ENCODE data around the gene JUNB.

JUNB gene

GRCh38 chr19:12791345-12792050, at the start of gene JUNB:
TSS of gene JUNB (plus strand) at chr19:12791486. CDS start at chr19:12791772, 286 bp downstream.
- TF ChIP-seq CTCF (conservative IDR thresholded peaks at IDR 0.05; ENCODE audit: low read depth, low read length), result no peak
- H3K4me3 ChIP-seq (ENCODE audit: low read length), result peak within 1 kb of the TSS; percentile 76
- peak; percentile 81 for DNase-seq (ENCODE audit: low read depth)

DNA sequence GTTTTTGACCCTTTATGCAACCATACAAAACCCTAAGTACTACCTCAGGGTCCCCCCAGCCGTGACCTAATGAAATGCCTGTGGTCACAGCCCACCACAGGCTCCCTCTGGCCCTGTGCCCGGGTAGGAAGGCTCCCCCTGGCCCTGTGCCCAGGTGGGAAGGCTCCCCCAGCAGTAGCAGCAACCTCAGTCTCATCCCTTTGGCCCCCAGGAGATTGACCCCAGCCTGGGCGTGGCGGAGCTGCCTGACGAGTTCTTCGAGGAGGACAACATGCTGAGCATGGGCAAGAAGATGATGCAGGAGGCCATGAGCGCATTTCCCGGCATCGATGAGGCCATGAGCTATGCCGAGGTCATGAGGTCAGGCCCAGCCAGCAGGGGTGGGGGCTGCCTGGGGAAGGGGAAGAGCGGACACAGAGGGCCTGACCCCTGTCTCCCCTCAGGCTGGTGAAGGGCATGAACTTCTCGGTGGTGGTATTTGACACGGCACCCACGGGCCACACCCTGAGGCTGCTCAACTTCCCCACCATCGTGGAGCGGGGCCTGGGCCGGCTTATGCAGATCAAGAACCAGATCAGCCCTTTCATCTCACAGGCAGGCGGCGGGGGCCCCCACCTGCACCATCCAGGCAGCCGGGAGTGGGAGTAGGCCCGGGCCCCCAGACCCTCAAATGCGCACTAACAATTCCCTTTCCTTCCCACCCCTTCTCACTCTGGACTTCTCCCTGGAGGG, 46.0 kb upstream of the JUNB start:
- H3K4me3 ChIP-seq (ENCODE audit: low read length), result no peak overlapping the region
- no peak for DNase-seq (ENCODE audit: low read depth)
- TF ChIP-seq CTCF (conservative IDR thresholded peaks at IDR 0.05; ENCODE audit: low read depth, low read length), result no peak

DNA sequence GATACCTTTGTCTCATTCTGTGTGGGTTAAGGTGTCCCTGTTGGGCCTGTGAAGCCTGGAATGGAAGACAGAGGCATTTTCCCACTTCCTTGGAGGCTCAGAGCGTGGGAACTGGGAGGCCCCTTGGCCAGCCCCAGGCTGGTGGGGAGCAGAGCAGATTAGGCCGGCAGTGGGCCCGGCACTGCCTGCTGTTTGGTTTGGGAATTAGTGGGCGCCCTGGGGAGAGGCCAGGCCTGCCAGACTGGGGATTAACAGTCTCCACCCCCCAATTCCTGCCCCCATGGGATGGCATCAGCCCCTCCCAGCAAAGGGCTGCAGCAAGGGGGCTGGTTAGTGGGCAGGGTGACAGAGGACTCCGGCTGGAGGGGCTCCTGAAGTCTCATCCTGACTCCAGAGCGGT, 42.8 kb upstream of the JUNB start:
- no peak for TF ChIP-seq CTCF (conservative IDR thresholded peaks at IDR 0.05; ENCODE audit: low read depth, low read length)

DNA sequence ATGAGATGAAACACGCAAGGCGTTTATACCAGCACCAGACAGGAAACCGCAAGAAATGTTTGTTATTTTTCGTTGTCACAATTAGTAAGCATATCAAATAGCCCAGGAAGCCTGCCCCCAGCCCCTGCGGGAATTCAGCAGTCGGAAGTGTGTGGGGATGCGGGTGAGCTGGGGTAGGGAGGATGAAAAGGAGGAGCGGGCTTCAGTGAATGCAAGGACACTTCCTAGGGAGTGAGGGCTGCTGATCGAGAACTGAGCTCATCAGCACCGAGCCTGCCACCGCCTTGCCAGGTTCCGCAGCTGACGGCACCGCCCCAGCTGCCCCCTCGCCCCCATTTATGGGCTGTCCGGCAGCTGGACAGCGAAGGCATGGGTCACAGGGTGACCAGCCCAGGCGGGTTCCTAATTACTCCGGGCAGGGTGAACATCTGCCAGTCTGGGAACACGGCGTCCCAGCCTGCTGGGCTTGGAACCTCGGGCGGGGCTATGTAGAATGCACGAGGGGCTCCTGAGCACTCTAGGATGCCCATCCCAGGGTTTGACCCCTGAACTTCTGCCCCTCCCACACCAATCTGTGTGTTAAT, 41.3 kb upstream of the JUNB start:
- no peak overlapping the region for H3K4me3 ChIP-seq (ENCODE audit: low read length)
- no peak for DNase-seq (ENCODE audit: low read depth)
- TF ChIP-seq CTCF (conservative IDR thresholded peaks at IDR 0.05; ENCODE audit: low read depth, low read length), result no peak

More for the DNA sequence above, 42.8 kb upstream of the JUNB start:
- no peak overlapping the region for H3K4me3 ChIP-seq (ENCODE audit: low read length)
- no peak for DNase-seq (ENCODE audit: low read depth)

GRCh38 chr19:12750851-12751250, 40.4 kb upstream of the JUNB start:
- TF ChIP-seq CTCF (conservative IDR thresholded peaks at IDR 0.05; ENCODE audit: low read depth, low read length), result no peak
- no peak for DNase-seq (ENCODE audit: low read depth)
- H3K4me3 ChIP-seq (ENCODE audit: low read length), result no peak overlapping the region

DNA sequence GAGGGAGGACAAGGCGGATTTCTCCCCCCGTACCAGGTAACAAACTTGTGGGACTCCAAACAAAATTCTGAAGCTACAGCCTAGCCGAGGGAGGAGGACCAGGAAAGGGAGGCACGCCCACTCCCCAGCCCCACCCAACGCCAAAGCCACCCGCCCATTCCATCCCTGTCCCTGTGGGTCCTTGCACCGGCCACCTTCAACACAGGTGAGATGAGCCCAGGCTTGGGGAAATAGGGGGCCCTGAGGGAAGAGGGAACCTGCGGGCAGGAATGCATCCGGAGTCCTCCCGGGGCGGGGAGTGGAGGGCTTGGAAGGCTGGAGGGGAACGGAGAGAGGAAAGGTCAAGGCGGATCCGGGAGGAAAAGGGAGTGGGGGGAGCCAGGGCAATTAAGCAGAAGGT, 39.7 kb upstream of the JUNB start, which contains the start of gene BEST2:
Gene BEST2 (plus strand): TSS at position 157 of the 400 bp plus-strand sequence. CDS start 802 bp downstream, outside the sequence.
- no peak for DNase-seq (ENCODE audit: low read depth)
- TF ChIP-seq CTCF (conservative IDR thresholded peaks at IDR 0.05; ENCODE audit: low read depth, low read length), result no peak
- H3K4me3 ChIP-seq (ENCODE audit: low read length), result no peak within 1 kb of the TSS

Data from retinal pigment epithelial cell (primary cell).